HEK293 (cell line): ENCODE data around the gene FRAS1.

Experiments used
- SP2 ChIP-seq: fragments of 450-650 bp; formaldehyde crosslinking; IDR thresholded peaks from 2 replicates; pipeline ENCODE4 v1.5.1; 2016; ENCODE audit warnings: missing biosample characterization, missing genetic modification characterization
- ZNF654 ChIP-seq: fragments of 450-650 bp; formaldehyde crosslinking; IDR thresholded peaks from 2 replicates; pipeline ENCODE4 v1.5.1; 2016; ENCODE audit warnings: low read depth, missing biosample characterization, missing genetic modification characterization

DNA sequence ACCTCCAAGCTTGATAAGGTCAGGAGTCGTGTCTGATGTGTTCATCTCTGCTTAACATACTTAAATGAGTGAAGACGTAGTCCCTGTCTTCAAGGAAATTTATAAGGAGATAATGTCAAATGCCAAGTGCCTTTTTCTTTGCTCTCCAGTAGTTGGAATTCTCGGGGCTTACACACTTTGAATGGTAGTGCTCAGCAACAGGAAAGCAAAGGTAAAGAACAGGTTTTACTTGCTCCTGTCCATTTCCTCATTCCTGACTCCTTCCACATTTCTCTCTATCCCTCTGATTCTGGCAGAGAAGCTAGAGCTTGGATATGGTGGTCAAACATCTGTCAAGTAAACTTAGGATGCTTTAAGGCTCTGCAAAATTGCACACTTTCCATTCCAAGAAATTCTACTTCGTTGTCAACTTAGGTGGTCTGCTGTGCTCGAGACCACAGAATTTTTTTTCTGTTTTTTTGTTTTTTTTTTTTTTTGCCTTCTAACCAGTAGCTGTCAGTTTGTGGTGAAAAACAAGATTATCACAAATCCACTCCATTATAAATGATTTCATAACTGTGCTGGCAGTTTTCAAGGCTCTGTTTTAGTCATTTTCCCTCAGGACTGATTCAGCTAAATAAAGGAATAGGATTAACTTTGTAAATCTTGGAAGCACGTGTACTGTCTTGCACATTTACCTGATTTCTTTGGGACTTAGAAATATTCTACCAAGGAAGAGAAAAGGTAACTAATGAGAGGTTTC, 313.7 kb downstream of the FRAS1 start:
- TF ChIP-seq ZNF654 (tag by site-specific recombination) (no peak), SP2 (tag by site-specific recombination) (no peak)
